GM19043 (cell line): ENCODE data around the gene EDN2.

ENCODE experiments used
- ATAC-seq: cut with Tn5 transposase; IDR thresholded peaks from one replicate; pipeline ENCODE4 v1.9.1; 2021; ENCODE audit warnings: low read depth; ENCODE audit not compliant: unreplicated experiment

The EDN2 gene

DNA sequence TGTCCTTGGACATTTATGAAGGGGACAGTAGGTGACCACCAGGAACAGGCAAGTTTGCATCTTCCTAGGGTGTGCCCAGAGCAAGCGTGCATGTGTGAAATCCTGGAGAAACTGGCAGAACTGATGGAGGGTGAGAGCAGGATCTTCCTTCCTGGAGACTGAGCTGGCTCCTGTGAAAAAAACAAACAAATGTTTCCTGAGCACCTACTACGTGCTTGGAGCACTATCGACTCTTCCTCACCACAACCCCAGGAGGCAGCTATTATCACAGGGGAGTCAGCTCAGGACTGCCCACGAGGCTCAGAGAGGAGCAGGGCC lies 1.5 kb upstream of the EDN2 start:
- no peak for ATAC-seq

DNA sequence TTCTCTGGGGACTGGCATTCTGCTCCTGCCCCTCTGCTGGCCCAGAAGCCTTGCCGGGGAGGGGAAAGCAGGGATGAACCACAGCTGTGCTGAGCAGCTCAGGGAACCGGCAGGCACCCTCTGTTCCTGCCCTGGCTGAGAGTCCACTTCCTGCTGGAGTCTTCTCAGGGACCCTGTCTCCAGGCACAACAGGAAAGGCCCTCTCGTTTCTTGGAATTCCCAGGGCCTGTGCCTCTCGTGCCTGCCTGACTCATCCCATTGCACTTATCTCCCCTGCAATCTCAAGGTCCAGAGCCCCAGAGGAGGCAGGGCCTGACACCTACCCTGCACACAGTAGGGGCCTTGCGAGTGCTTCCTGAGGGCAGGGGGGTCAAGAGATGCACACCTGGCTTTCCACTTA lies 1.1 kb upstream of the EDN2 start:
- ATAC-seq: no peak

- no peak for ATAC-seq
Measured at GRCh38 chr1:41483960-41484401, 502 bp downstream of the EDN2 start.

GRCh38 chr1:41483001-41483850 lies 1.3 kb downstream of the EDN2 start:
- ATAC-seq: no peak

- no peak for ATAC-seq
Measured at GRCh38 chr1:41482001-41482765, 2.3 kb downstream of the EDN2 start.

DNA sequence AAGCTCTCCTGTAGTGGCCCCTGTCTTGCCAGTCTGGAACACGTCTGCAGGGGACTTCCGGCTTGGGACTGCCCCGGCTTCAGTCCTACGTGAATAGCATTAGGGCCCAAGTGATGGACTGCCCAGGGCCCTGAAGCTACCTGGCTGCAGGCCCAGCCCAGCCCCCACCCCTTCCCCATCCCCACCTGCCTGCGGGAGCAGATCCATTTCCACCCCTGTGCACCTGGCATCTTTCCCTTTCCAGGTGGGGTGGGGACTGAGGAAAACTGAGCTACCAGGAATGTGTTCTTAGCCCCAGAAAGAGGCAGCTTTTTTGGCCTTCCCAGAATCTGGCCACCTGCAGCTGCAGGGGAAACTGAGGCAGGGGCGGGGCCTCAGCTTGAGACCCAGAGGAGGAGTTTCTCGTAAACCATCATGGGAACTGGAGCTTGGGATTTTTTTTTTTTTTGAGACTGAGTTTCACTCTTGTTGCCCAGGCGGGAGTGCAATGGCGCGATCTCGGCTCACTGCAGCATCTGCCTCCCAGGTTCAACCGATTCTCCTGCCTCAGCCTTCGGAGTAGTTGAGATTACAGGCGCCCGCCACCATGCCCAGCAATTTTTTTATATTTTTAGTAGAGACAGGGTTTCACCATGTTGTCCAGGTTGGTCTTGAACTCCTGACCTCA lies 3.2 kb downstream of the EDN2 start:
- no peak for ATAC-seq

DNA sequence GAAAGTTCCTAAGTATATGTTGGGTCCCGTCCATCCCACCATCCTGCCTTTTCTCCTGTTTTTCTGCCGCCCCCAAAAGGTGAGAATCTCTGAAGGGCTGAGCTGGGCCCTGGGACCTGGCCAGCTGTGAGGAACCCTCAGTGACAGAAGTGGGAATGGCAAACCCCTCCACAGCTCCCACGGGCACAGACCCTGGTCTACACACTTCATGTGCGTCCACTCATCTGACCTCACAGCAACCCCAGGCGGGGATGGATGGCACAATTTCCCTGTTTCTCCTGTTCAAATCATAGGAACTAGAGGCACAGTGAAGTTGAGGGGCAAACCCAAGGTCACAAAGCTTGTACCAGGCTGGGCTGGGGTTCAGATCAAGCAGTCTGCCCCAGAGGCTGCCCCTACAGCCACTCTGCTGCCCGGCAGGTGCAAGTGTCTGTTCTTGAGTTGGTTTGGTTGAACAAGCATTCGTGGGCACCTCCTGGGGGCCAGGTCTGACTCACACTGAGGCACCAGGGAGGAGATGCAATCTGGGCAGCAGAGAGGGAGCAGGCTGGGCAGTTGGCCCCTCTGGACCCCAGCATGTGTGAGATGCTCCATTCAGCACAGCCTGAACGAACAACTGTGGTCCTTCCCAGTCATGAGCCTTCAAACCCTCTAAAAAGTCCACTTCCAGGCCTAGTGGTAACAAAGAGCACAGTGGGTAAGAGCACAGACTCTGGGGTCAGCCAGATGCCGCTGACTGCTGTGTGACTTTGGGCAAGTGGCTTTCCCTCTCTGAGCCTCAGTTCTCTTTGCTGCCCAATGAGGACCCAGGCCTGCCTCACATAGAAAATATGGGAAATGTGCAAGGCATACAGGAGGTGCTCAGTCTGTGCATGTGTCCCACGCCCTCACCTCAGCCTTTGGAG lies 4.0 kb downstream of the EDN2 start:
- ATAC-seq: no peak

DNA sequence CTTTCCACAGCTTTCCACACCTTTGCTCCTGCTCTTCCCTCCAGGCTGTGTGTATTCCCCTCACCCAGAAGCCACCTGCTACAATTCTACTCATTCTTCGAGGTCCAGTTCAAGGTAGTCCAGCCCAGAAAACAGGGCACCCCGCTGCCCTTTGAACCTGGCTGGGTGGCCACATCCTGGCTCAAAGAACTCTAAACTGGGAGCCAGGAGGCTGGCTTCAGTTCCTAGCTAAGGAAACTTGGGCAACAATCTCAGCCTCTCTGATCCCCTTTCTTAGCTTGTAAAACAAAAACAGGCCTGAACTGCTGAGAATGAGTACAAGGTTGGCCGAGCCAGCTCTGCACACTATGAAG lies 4.7 kb downstream of the EDN2 start:
- no peak for ATAC-seq

GRCh38 chr1:41479000-41479807 lies 5.3 kb downstream of the EDN2 start:
- ATAC-seq: no peak

DNA sequence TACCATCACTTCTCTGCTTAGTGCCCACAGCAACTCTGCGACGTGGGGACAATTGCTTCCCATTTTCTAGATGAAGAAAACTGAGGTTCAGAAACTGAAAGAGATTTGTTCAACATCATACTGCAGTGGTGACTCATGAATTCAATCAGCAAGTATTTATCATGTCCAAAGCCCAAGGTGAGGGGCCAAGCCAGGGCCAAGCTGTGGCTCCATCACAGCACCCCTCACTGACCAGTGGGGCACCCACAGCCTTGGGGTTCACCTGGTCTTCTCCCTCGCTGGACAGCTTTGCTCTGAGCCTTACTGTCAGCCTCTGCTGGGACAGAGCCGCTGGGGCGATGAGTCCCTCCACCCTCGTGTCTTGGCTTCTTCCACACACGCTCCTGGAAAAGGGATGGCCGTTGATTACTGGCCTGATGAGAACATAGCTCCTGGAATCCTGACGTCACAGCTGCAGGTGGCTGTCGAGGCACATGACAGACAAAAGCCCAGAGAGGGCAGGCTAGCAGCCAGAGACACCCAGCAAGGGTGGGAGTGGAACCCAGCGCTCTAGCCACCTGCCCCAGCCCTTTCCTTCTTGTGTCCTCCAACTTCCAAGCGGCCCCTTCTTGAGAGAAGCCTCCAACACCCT lies 6.2 kb downstream of the EDN2 start:
- no peak for ATAC-seq

DNA sequence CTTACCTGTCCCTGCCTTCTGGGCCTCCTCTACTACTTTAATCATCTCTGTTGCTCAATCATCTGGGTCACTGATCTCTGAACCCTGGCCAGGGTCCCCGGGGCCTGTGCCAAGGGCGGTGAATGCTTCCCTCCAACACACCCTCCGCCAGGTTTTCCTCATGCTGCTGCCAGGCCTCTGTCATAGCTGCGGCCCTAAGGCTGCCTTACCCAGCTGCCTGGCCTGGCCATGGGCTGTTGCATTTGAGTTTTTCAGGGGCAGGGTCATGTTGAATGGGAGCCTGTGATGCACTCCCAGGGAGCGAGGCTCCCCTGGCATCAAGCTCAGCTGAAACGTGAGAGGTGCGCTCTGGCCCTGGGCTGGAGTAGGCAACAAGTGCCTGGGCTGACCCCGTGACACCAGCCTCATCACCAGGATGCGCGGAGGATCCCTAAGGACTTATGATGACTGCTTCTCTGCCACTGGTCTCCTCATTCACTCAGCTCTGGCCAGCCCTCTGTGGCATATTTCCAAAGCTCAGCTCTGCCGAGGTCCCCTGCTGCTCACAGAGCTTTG lies 7.6 kb downstream of the EDN2 start:
- no peak for ATAC-seq

DNA sequence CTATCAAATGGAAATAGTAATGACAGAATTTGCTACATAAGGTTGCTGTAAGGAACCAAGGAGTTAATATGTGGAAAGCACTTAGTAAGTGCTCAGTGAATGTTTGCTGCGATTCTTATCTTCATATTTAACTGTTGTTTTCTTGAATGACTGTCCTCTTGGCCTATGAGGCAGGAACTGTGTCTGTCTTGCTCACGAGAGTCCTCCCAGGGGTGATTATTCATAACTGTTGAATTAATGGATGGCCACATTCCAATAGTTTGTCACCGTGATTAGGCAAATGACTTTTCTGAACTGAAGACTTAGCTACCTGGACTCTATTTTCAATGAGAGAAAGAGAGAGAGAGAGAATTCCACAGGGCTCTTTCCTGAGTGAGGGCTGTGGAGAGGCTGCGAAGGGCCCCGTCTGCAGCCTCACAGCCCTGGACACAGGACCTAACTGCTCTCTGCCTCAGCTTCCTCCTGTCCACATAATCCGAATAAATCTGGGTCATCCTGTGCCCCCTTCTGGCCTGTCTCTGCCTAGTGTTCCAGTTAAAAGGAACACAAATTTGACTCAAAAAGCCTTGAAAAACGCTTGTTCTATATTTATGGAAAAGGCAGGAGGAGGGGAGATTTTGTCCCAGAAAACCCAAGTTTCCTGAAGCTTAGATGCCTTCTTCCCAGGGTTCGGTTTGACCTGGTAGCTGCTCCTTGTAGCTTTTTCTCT lies 8.5 kb downstream of the EDN2 start:
- ATAC-seq: no peak

GRCh38 chr1:41475346-41475745 lies 9.1 kb downstream of the EDN2 start:
- ATAC-seq: no peak

DNA sequence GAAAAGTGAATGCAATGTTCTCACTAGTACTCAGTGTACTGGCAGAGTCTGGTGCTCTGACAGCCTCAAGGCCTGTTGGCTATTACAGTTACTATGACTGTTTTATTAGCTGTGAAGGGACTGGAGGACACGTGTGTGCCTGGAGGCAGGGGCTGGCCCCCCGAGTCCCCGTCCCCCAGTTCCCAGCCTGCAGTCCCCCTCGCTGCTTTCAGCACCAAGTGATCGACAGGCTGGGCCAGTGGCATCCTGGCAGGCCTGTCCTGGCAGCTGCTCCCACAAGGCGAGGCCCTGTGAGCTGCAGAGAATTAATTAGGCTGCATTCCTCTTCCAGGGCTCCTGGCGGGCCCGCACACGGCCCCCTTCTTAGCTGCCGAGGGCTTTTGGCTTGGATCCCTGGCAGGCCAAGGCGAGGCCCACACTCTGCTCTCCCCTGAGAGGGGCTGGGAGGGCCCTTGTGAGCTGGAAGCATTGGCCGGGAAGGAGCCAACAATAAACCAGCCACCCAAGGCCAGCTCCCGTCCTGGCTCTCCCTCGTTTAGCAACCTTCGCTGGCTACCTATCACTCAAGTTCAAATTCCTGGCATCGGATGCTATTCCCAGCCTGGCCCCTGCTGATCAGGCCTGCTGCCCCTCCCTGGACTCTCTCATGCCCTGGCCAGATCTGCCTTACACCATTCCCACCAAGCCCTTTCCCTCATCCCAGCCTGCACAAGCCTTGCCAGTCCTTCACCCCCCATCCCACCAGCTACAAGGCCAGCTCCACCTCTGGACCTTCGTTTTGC lies 9.8 kb downstream of the EDN2 start:
- no peak for ATAC-seq

- no peak for ATAC-seq
Measured at GRCh38 chr1:41473738-41474362, 10.6 kb downstream of the EDN2 start.

DNA sequence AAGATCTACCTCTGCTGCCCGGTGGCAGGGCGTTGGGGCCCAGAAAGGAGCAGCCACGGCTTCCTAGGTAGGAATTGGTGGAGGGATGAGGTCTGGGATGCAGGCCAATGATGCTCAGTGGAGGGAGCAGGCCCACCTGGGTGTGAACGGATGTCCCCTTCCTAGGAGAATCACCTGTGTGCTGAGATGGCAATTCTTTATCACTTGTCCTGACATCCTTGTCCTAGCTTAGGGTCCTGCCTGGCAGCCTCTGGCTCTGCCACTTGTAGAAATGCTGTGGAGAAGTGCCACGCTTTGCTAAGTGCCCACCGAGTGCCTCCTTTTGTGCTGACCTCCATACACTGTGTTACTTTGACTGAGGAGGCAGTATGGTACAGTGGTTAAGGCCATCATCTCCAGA lies 12.8 kb downstream of the EDN2 start:
- ATAC-seq: no peak

- no peak for ATAC-seq
Measured at GRCh38 chr1:41469706-41470105, 14.8 kb downstream of the EDN2 start.
